IPS-20b (cell line): ENCODE results near the gene MDFI.

Experiments used
- H3K27ac ChIP-seq: one replicate; pipeline ENCODE4 v1.5.1; 2013; ENCODE audit warnings: low read length
- H3K27me3 ChIP-seq: 2 replicates; pipeline ENCODE4 v1.6.1; 2013; ENCODE audit warnings: mild to moderate bottlenecking, low read length, inconsistent platforms; ENCODE audit not compliant: insufficient read depth
- H3K36me3 ChIP-seq: 2 replicates; pipeline ENCODE4 v1.6.1; 2013; ENCODE audit warnings: low read depth, mild to moderate bottlenecking, inconsistent platforms, low read length, moderate library complexity; ENCODE audit not compliant: insufficient read depth
- H3K4me1 ChIP-seq: 2 replicates; pipeline ENCODE4 v1.6.1; 2013; ENCODE audit warnings: mild to moderate bottlenecking, control low read depth, inconsistent platforms, low read length, moderate library complexity; ENCODE audit not compliant: insufficient read depth
- H3K4me3 ChIP-seq: 2 replicates; pipeline ENCODE4 v1.5.1; 2013; ENCODE audit warnings: mild to moderate bottlenecking, low read length, inconsistent platforms
- H3K9ac ChIP-seq: 2 replicates; pipeline ENCODE4 v1.6.1; 2013; ENCODE audit warnings: low read depth, mild to moderate bottlenecking, inconsistent platforms, low read length, moderate library complexity
- H3K9me3 ChIP-seq: 2 replicates; pipeline ENCODE4 v1.6.1; 2013; ENCODE audit warnings: mild to moderate bottlenecking, low read depth, low read length, inconsistent platforms; ENCODE audit not compliant: insufficient read depth

The MDFI gene

GRCh38 chr6:41694815-41695526, 56.7 kb downstream of the MDFI start:
- Histone ChIP-seq H3K36me3 (no peaks in the 10 kb centered on the region), H3K27ac (no peak overlapping the region), H3K9ac (no peak overlapping the region), H3K9me3 (no peaks in the 10 kb centered on the region), H3K27me3 (no peaks in the 10 kb centered on the region), H3K4me1 (no peaks in the 10 kb centered on the region), H3K4me3 (no peak overlapping the region)

GRCh38 chr6:41695825-41696224, 57.6 kb downstream of the MDFI start:
- no peaks in the 10 kb centered on the region; the same call in 1 of the 2 replicates for H3K4me1 ChIP-seq
- H3K27ac ChIP-seq, result no peak overlapping the region
- H3K9ac ChIP-seq, result no peak overlapping the region

GRCh38 chr6:41696788-41697187, 58.5 kb downstream of the MDFI start:
- Histone ChIP-seq H3K27me3 (no peaks in the 10 kb centered on the region), H3K4me3 (no peak overlapping the region), H3K9me3 (no peaks in the 10 kb centered on the region), H3K9ac (no peak overlapping the region), H3K4me1 (no peaks in the 10 kb centered on the region; the same call in 1 of the 2 replicates), H3K27ac (no peak overlapping the region), H3K36me3 (no peaks in the 10 kb centered on the region)

More at GRCh38 chr6:41695825-41696224, 57.6 kb downstream of the MDFI start:
- H3K27me3 ChIP-seq, result no peaks in the 10 kb centered on the region
- no peak overlapping the region for H3K4me3 ChIP-seq
- no peaks in the 10 kb centered on the region for H3K36me3 ChIP-seq
- H3K9me3 ChIP-seq, result no peaks in the 10 kb centered on the region

- no peak overlapping the region for H3K9ac ChIP-seq
- no peaks in the 10 kb centered on the region for H3K9me3 ChIP-seq
- no peaks in the 10 kb centered on the region; the same call in 1 of the 2 replicates for H3K4me1 ChIP-seq
- H3K4me3 ChIP-seq, result no peak overlapping the region
- H3K27ac ChIP-seq, result no peak overlapping the region
- H3K27me3 ChIP-seq, result no peaks in the 10 kb centered on the region
- no peaks in the 10 kb centered on the region for H3K36me3 ChIP-seq
These were observed 59.9 kb downstream of the MDFI start for GRCh38 chr6:41697861-41698781.

GRCh38 chr6:41699063-41699462, 60.8 kb downstream of the MDFI start:
- H3K9ac ChIP-seq, result no peak overlapping the region
- no peaks in the 10 kb centered on the region; the same call in 1 of the 2 replicates for H3K4me1 ChIP-seq
- H3K27me3 ChIP-seq, result no peaks in the 10 kb centered on the region
- no peak overlapping the region for H3K4me3 ChIP-seq
- H3K27ac ChIP-seq, result no peak overlapping the region
- H3K36me3 ChIP-seq, result no peaks in the 10 kb centered on the region
- no peaks in the 10 kb centered on the region for H3K9me3 ChIP-seq

GRCh38 chr6:41700463-41701347, 62.4 kb downstream of the MDFI start:
- no peaks in the 10 kb centered on the region for H3K27me3 ChIP-seq
- H3K9ac ChIP-seq, result no peak overlapping the region; the same call in 1 of the 2 replicates
- H3K4me3 ChIP-seq, result no peak overlapping the region
- H3K4me1 ChIP-seq, result no peaks in the 10 kb centered on the region; the same call in 1 of the 2 replicates
- H3K36me3 ChIP-seq, result no peaks in the 10 kb centered on the region
- H3K9me3 ChIP-seq, result no peaks in the 10 kb centered on the region
- H3K27ac ChIP-seq, result no peak overlapping the region

- Histone ChIP-seq H3K4me1 (no peaks in the 10 kb centered on the region; the same call in 1 of the 2 replicates), H3K27ac (no peak overlapping the region), H3K4me3 (no peak overlapping the region), H3K9ac (no peak overlapping the region), H3K27me3 (no peaks in the 10 kb centered on the region), H3K9me3 (no peaks in the 10 kb centered on the region), H3K36me3 (no peaks in the 10 kb centered on the region)
These were observed 63.9 kb downstream of the MDFI start for GRCh38 chr6:41702089-41702745.

- H3K27ac ChIP-seq, result no peak overlapping the region
- H3K9ac ChIP-seq, result no peak overlapping the region
- H3K36me3 ChIP-seq, result no peaks in the 10 kb centered on the region
- H3K4me1 ChIP-seq, result no peaks in the 10 kb centered on the region; the same call in 1 of the 2 replicates
- no peaks in the 10 kb centered on the region for H3K9me3 ChIP-seq
- no peak overlapping the region for H3K4me3 ChIP-seq
- no peaks in the 10 kb centered on the region for H3K27me3 ChIP-seq
These were observed 64.7 kb downstream of the MDFI start for GRCh38 chr6:41702771-41703494.
